Karpas-422 (cell line): Measurements from ENCODE around the gene TCAP. TPM values are rescaled to one million over a fixed set of nuclear protein-coding genes. Genes with fewer than 3 reads are reported as not detected.
A peak's percentile ranks its signal among the peaks of the same experiment; 100 is the strongest.

Experiments used
- DNase-seq: peaks from one replicate; pipeline ENCODE4 v3.0.0-alpha.2; 2015
- H2AFZ ChIP-seq: fragments of 200-600 bp; sonication (generic); 2 replicates; pipeline ENCODE4 v1.6.1; 2014; ENCODE audit warnings: antibody characterized with exemption, low read length, mixed read lengths
- H3K27ac ChIP-seq: fragments of 200-600 bp; sonication (generic); 2 replicates; pipeline ENCODE4 v1.5.1; 2014; ENCODE audit warnings: mild to moderate bottlenecking, low read length, moderate library complexity
- H3K27me3 ChIP-seq: fragments of 200-600 bp; sonication (generic); 2 replicates; pipeline ENCODE4 v1.6.1; 2014; ENCODE audit warnings: low read length, mixed read lengths
- H3K36me3 ChIP-seq: fragments of 200-600 bp; sonication (generic); 2 replicates; pipeline ENCODE4 v1.6.1; 2014; ENCODE audit warnings: low read length, mixed read lengths; ENCODE audit not compliant: insufficient read depth
- H3K4me1 ChIP-seq: fragments of 200-600 bp; sonication (generic); 2 replicates; pipeline ENCODE4 v1.6.1; 2014; ENCODE audit warnings: mild to moderate bottlenecking, low read length, mixed read lengths
- H3K4me2 ChIP-seq: fragments of 200-600 bp; sonication (generic); 2 replicates; pipeline ENCODE4 v1.6.1; 2014; ENCODE audit warnings: low read length, low read depth, mild to moderate bottlenecking; ENCODE audit not compliant: poor library complexity, severe bottlenecking
- H3K4me3 ChIP-seq: fragments of 200-600 bp; sonication (generic); 2 replicates; pipeline ENCODE4 v1.5.1; 2014; ENCODE audit warnings: mild to moderate bottlenecking, antibody characterized with exemption, low read length, mixed read lengths
- H3K79me2 ChIP-seq: fragments of 200-600 bp; sonication (generic); 2 replicates; pipeline ENCODE4 v1.6.1; 2014; ENCODE audit warnings: mild to moderate bottlenecking, low read length, mixed read lengths
- H3K9ac ChIP-seq: fragments of 200-600 bp; sonication (generic); 2 replicates; pipeline ENCODE4 v1.6.0; 2014; ENCODE audit warnings: low read length
- H3K9me2 ChIP-seq: fragments of 200-600 bp; sonication (generic), shearing (Covaris generic); replicated peaks from 2 replicates; pipeline ENCODE4 v1.6.0; 2014; ENCODE audit warnings: mild to moderate bottlenecking, low read length, moderate library complexity; ENCODE audit not compliant: insufficient read depth
- H3K9me3 ChIP-seq: fragments of 300-700, 200-600 bp; sonication (generic); 2 replicates; pipeline ENCODE4 v1.6.1; 2014; ENCODE audit warnings: low read length, mixed read lengths
- H4K20me1 ChIP-seq: fragments of 200-600 bp; sonication (generic); 2 replicates; pipeline ENCODE4 v1.6.1; 2014; ENCODE audit warnings: mild to moderate bottlenecking, antibody characterized with exemption, low read length, low read depth; ENCODE audit not compliant: insufficient read depth
- total RNA-seq: library from RNA; depleted of rRNA; stranded (reverse); fragments of >200 nt; shearing (Covaris generic); gene quantifications from 2 replicates; pipeline ENCODE4 v1.2.3, GENCODE V29; 2014; ENCODE audit warnings: low replicate concordance; rRNA removed

Gene TCAP
- total RNA-seq: 1.5 and 1.9 TPM in 2 replicates

DNA sequence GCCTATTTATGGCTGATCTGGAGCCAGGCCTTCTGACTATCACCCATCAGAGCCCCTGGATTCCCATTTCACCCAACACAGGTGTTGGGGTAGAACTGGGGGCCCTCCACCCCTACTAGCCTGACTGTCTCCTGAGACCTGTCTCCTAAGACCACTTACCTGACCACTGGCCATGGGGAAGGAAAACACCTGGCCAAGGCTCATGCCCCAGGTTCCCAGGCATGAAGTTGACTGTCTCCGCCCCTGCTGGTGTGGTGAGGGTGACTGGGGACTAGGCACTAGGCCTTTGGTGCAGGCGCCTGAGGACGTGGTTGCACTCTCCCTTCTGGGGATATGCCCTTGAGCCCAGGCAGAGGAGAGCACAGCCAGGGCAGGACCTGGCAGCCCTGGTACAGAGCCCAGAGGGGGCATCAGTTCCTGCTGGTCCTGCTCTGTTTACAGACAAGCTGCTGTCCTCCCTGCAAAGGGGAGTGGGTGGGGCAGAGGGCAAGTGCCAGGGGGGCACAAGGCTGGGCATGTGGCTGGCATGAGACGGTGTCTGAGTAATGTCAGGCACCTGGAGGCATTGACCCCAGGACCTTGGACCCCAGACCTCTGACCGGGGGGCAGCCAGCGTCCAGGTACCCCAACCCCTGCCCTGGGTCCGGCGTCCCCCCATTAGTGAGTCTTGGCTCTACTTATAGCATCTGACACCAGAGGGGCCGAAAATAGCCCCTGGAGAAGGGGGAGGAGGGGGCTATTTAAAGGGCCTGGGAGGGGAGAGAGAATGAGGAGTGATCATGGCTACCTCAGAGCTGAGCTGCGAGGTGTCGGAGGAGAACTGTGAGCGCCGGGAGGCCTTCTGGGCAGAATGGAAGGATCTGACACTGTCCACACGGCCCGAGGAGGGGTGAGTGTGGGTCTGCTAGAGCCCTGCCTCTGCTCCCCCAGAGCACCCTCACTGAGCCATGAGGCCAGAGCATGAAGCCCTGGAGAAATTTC lies at the start of gene TCAP:
TSS of gene TCAP (plus strand) at position 769 of the 981 bp plus-strand sequence. CDS start at position 780, 11 bp downstream.
- H4K20me1 ChIP-seq: no peaks in the 10 kb centered on the region; the same call in 1 of the 2 replicates
- no peaks in the 10 kb centered on the region for H3K79me2 ChIP-seq
- DNase-seq: no peak
- no peak within 1 kb of the TSS for H3K9ac ChIP-seq
- no peaks in the 10 kb centered on the region for H3K9me3 ChIP-seq
- H3K4me2 ChIP-seq: no peak within 1 kb of the TSS
- H3K4me3 ChIP-seq: no peak within 1 kb of the TSS
- H3K9me2 ChIP-seq: no peaks in the 10 kb centered on the region
- H3K4me1 ChIP-seq: peaks cover 18% of the 10 kb centered on the region
- H3K36me3 ChIP-seq: no peaks in the 10 kb centered on the region
- no peaks in the 10 kb centered on the region for H3K27me3 ChIP-seq
- H2AFZ ChIP-seq: no peak within 1 kb of the TSS
- no peak within 1 kb of the TSS for H3K27ac ChIP-seq

DNA sequence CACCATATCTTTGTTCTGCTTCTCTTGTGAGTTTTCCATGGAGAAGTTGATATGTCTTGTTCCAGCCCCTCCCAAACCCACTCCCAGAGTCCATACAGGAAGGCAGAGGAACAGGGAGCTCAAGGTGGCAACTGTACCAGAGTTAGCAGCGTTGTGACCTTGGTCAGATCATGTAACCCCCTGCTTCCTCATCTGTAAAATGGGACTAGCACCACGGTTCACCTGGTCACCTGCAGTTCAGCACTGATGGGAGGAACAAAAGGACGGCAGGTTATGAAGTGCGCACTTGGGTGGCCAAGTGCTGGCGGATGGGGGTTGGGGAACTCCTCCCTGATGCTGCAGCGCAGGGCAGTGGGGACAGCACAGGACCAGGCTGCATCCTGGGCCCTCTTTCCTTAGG lies 49.7 kb upstream of the TCAP start:
- H3K27me3 ChIP-seq: 0 out of 2 replicates have a peak, but pooled peaks cover 4% of the 10 kb centered on the region

DNA sequence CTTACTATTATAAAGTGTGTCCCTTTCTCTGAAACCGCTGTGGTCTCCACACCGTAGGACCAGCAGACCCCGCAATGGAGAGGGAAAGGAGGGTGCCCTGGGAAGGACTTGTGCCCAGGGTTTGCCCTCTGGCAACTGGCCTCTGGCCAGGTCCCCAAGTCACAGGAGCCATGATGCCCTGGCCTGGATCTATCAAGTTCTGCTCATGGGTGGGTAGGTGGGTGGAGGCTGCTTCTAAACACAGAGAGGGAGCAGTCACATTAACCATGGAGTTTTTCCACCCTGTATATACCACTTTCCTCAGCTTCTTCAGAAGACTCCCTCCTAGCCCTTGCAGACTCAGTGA lies 48.1 kb upstream of the TCAP start:
- Histone ChIP-seq H3K79me2 (no peaks in the 10 kb centered on the region), H3K4me3 (peak overlapping the region; percentile 73; the same call in 1 of the 2 replicates), H3K27ac (no peak overlapping the region), H4K20me1 (no peaks in the 10 kb centered on the region), H3K4me2 (peak overlapping the region; percentile 99), H2AFZ (no peak overlapping the region), H3K4me1 (peaks cover 30% of the 10 kb centered on the region), H3K36me3 (no peaks in the 10 kb centered on the region), H3K9me2 (no peaks in the 10 kb centered on the region), H3K9ac (peak overlapping the region; percentile 72; the same call in 1 of the 2 replicates), H3K27me3 (0 out of 2 replicates have a peak, but pooled peaks cover 4% of the 10 kb centered on the region), H3K9me3 (no peaks in the 10 kb centered on the region)
- DNase-seq: no peak

More for the DNA sequence above, 49.7 kb upstream of the TCAP start:
- Histone ChIP-seq H3K9ac (no peak overlapping the region), H3K79me2 (no peaks in the 10 kb centered on the region), H3K27ac (no peak overlapping the region), H3K4me2 (no peak overlapping the region), H3K36me3 (no peaks in the 10 kb centered on the region), H3K4me1 (peaks cover 29% of the 10 kb centered on the region), H4K20me1 (no peaks in the 10 kb centered on the region), H2AFZ (no peak overlapping the region), H3K4me3 (no peak overlapping the region), H3K9me3 (no peaks in the 10 kb centered on the region), H3K9me2 (no peaks in the 10 kb centered on the region)
- DNase-seq: no peak

DNA sequence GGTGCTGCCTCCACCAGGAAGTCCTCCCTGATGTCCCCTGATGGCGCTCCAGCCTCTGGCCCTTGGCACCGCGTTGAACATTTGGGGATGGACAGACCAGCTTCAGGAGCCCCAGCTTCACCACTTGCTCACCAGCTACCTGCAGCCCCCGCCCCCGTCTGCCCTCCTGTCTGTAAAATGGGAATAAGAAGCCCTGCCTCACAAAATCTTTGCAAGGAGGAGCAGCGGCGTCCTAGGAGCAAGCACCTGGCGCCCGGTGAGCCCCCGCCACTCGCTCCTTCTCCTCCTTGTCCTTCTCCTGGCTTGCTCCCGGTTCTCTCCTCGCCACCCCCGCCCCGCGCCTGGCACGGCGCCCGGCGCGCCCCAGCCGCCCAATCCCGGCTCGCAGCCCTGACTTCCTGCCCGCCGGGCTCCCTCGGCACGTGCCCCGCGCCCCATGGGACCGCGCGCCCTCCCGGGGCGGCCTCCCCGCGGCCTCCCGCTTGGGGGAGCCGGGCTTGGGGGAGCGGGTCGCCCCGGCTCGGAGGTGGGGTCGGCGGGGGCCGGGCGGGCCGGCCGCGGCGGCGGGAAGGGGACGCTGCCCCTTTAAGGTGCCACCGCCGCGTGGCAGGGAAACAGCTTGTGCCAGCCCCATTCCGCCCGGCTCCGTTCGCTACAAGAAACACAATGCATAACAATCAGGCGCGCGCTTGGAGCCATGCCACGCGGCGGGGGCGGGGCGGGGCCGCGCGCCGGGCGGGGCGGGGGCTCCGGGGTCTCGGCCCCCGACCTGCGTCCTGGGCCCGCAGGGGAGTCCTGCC lies 47.5 kb upstream of the TCAP start:
- Histone ChIP-seq H3K4me1 (peaks cover 36% of the 10 kb centered on the region), H3K9ac (peak overlapping the region; percentile 72), H3K27me3 (0 out of 2 replicates have a peak, but pooled peaks cover 4% of the 10 kb centered on the region), H2AFZ (0 out of 2 replicates have a peak overlapping the region, but pooled peaks have one; percentile 58), H3K4me2 (peak overlapping the region; percentile 99), H3K4me3 (peak overlapping the region; percentile 73), H3K79me2 (no peaks in the 10 kb centered on the region), H3K9me2 (no peaks in the 10 kb centered on the region), H3K36me3 (no peaks in the 10 kb centered on the region), H3K9me3 (no peaks in the 10 kb centered on the region), H3K27ac (no peak overlapping the region), H4K20me1 (no peaks in the 10 kb centered on the region)
- DNase-seq: peak; percentile 82

DNA sequence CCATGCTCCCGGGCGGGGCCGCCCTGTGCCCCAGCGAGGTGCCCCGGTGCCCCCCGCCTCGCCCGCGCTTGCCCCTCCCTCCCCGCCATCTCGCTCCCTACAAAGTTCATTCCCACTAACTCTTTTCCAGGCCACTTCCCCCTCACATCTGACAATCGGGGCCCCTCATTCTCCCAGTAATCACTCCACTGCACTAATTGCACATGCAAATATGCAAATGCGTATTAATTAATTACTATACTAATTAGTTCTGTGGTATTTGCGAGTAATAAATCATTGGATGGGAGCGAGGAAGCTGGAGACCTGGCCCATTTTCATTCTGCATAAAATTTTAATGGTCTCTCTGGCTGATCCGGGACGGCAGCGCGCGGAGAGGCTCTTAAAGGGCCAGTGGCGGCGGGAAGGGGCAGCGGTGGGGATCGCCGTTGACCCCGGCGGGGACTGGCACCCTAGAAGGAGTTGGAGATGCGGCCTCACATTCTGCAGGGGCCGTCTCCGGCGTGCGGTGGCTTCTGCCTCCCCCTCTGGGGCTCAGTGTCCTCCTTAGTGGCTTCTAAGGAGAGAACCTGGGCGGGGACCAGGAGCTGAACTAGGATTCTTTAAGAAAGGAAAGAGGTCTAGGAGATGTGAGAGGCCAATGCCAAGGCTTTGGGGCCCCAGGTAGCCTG lies 46.8 kb upstream of the TCAP start:
- peak; percentile 79 for DNase-seq
- 0 out of 2 replicates have a peak, but pooled peaks cover 4% of the 10 kb centered on the region for H3K27me3 ChIP-seq
- no peak overlapping the region for H3K27ac ChIP-seq
- no peaks in the 10 kb centered on the region for H3K36me3 ChIP-seq
- peak overlapping the region; percentile 99 for H3K4me2 ChIP-seq
- peak overlapping the region; percentile 72 for H3K9ac ChIP-seq
- H3K4me3 ChIP-seq: peak overlapping the region; percentile 73
- no peaks in the 10 kb centered on the region for H3K79me2 ChIP-seq
- H2AFZ ChIP-seq: peak overlapping the region; percentile 93
- no peaks in the 10 kb centered on the region for H3K9me2 ChIP-seq
- H4K20me1 ChIP-seq: no peaks in the 10 kb centered on the region
- H3K4me1 ChIP-seq: peaks cover 42% of the 10 kb centered on the region
- H3K9me3 ChIP-seq: no peaks in the 10 kb centered on the region

GRCh38 chr17:39618956-39619785 lies 46.0 kb upstream of the TCAP start:
- Histone ChIP-seq H3K4me1 (peaks cover 44% of the 10 kb centered on the region), H3K9ac (peak overlapping the region; percentile 72), H3K9me2 (no peaks in the 10 kb centered on the region), H3K27ac (no peak overlapping the region), H3K79me2 (no peaks in the 10 kb centered on the region), H3K4me2 (peak overlapping the region; percentile 99), H3K4me3 (peak overlapping the region; percentile 73; the same call in 1 of the 2 replicates), H3K27me3 (0 out of 2 replicates have a peak, but pooled peaks cover 4% of the 10 kb centered on the region), H3K9me3 (no peaks in the 10 kb centered on the region), H2AFZ (peak overlapping the region; percentile 93), H4K20me1 (no peaks in the 10 kb centered on the region), H3K36me3 (no peaks in the 10 kb centered on the region)
- DNase-seq: no peak

- no peaks in the 10 kb centered on the region for H3K79me2 ChIP-seq
- no peak overlapping the region for H3K27ac ChIP-seq
- no peaks in the 10 kb centered on the region for H3K9me2 ChIP-seq
- H2AFZ ChIP-seq: no peak overlapping the region
- no peak overlapping the region for H3K9ac ChIP-seq
- no peaks in the 10 kb centered on the region for H3K9me3 ChIP-seq
- H3K27me3 ChIP-seq: 0 out of 2 replicates have a peak, but pooled peaks cover 4% of the 10 kb centered on the region
- H3K36me3 ChIP-seq: no peaks in the 10 kb centered on the region
- H4K20me1 ChIP-seq: no peaks in the 10 kb centered on the region
- H3K4me2 ChIP-seq: no peak overlapping the region
- no peak for DNase-seq
- peaks cover 44% of the 10 kb centered on the region for H3K4me1 ChIP-seq
- no peak overlapping the region for H3K4me3 ChIP-seq
These were observed 45.4 kb upstream of the TCAP start for GRCh38 chr17:39619786-39620101.
